ENCODE data around the gene KIF12.

KIF12 gene

DNA sequence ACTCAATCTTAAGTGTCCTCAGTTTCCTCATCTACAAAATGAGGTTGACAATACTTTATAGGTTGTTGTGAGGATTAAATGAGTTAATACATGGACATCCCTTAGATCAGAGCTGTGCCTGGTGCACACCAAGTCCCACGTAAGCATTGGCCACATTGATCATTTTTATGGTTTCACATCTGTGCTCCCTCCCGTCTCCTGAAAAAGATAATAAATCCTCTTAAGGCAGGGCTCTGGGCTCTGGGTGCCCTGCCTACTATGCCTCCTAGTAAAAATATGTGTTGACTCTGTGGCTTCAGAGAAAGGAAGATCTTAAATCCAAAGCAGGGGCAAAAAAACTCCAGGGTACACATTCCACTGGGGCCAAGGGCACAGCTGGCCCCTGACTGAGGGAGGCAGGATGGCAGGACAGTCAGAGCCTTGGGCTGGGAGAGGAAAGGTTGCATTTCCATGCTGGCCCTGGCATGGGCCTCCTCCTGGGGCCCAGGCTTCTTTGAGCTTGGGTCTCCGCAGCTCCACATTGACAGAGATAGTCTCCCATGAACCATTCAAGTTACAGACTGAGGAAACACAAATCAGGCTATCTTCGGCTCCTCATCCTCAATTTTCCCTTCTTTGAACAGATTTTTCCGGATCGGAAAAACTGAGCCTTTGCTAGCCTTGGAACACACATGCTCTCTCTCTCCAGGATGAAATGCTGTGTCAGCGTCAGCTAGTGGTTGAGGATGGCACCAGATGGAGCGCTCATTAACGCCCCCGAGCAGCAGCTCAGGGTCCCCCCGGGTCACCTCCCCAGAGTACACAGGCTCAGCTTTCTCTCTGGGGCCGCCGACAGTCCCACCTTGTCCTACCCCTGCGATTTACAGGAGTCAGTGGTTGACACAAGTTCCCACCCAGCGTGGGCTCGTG lies 22.4 kb upstream of the KIF12 start:
- Histone ChIP-seq H3K27me3 (ENCODE audit: control insufficient read depth, insufficient read depth, low read length) (no peaks in the 10 kb centered on the region), H3K9ac (ENCODE audit: low read length) (no peak overlapping the region), H3K4me3 (ENCODE audit: low read length) (no peak overlapping the region), H3K4me1 (ENCODE audit: control insufficient read depth, insufficient read depth, low read length) (peaks cover 79% of the 10 kb centered on the region), H3K9me3 (ENCODE audit: control insufficient read depth, low read length) (no peaks in the 10 kb centered on the region), H3K36me3 (ENCODE audit: control insufficient read depth, insufficient read depth, low read length) (no peaks in the 10 kb centered on the region)

DNA sequence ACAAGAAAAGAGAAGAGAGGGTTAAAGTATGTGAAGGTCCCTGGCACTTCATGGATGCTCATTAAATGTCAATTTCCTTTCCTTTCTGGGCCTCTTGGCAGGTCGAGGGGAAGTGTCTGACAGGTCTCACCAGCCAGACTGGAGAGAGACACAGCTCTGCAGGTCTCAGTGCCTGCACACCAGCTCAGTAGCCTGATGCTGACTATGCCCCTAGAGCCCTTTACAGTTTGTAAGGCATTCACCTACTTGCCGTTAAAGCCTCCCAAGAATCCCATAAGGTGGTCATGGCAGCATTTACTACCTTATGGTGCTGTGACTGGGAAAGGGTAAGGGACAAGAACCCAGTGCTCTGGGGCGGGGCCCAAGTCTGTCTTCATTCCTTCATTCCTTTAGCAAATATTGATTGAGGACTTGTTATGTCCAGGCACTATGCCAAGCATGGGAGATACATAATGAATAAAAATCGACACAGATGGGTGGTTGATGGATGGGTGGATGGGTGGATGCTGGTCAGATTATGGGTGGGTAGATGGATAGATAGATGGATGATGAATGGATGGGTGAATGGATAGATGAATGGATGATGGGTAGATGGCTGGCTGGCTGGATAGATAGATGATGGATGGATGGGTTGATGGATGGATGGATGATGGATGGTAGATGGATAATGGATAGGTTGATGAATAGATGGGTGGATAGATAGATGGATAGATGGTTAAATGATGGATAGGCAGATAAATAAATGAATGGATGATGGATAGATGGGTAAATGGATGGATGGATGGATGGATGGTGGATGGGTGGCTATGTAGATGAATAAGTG lies 21.3 kb upstream of the KIF12 start:
- Histone ChIP-seq H3K4me3 (ENCODE audit: low read length) (no peak overlapping the region), H3K4me1 (ENCODE audit: control insufficient read depth, insufficient read depth, low read length) (peaks cover 81% of the 10 kb centered on the region), H3K36me3 (ENCODE audit: control insufficient read depth, insufficient read depth, low read length) (no peaks in the 10 kb centered on the region), H3K9me3 (ENCODE audit: control insufficient read depth, low read length) (no peaks in the 10 kb centered on the region), H3K27me3 (ENCODE audit: control insufficient read depth, insufficient read depth, low read length) (no peaks in the 10 kb centered on the region), H3K9ac (ENCODE audit: low read length) (no peak overlapping the region)

GRCh38 chr9:114119242-114120191 lies 20.4 kb upstream of the KIF12 start:
- Histone ChIP-seq H3K4me1 (ENCODE audit: control insufficient read depth, insufficient read depth, low read length) (peaks cover 72% of the 10 kb centered on the region), H3K36me3 (ENCODE audit: control insufficient read depth, insufficient read depth, low read length) (no peaks in the 10 kb centered on the region), H3K27me3 (ENCODE audit: control insufficient read depth, insufficient read depth, low read length) (no peaks in the 10 kb centered on the region), H3K9ac (ENCODE audit: low read length) (no peak overlapping the region), H3K4me3 (ENCODE audit: low read length) (no peak overlapping the region), H3K9me3 (ENCODE audit: control insufficient read depth, low read length) (no peaks in the 10 kb centered on the region)

- Histone ChIP-seq H3K4me3 (ENCODE audit: low read length) (no peak overlapping the region), H3K9ac (ENCODE audit: low read length) (peak overlapping the region; percentile 42), H3K36me3 (ENCODE audit: control insufficient read depth, insufficient read depth, low read length) (no peaks in the 10 kb centered on the region), H3K4me1 (ENCODE audit: control insufficient read depth, insufficient read depth, low read length) (peaks cover 71% of the 10 kb centered on the region), H3K27me3 (ENCODE audit: control insufficient read depth, insufficient read depth, low read length) (no peaks in the 10 kb centered on the region), H3K9me3 (ENCODE audit: control insufficient read depth, low read length) (no peaks in the 10 kb centered on the region)
Observed at GRCh38 chr9:114117996-114118830, 19.1 kb upstream of the KIF12 start.

DNA sequence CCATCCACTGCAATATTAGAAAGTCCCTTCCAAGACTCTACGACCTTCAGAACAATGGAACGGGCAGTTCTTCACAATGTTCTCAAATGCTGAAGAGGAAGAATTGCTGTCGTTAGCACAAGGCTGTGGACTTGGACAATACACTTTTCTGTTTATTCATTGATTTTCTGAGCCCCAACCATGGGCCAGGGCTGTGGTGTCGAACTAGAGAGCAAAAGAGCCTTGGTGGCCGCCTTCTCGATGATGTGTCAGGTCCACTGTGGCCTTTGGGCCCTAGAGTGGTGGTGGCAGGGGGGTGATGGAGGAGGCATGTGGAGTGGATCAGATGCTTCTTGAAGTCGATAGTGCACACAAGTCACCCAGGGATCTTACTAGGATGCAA lies 18.5 kb upstream of the KIF12 start:
- H3K4me1 ChIP-seq (ENCODE audit: control insufficient read depth, insufficient read depth, low read length): peaks cover 70% of the 10 kb centered on the region
- H3K27me3 ChIP-seq (ENCODE audit: control insufficient read depth, insufficient read depth, low read length): no peaks in the 10 kb centered on the region
- H3K4me3 ChIP-seq (ENCODE audit: low read length): no peak overlapping the region
- H3K9me3 ChIP-seq (ENCODE audit: control insufficient read depth, low read length): no peaks in the 10 kb centered on the region
- no peak overlapping the region for H3K9ac ChIP-seq (ENCODE audit: low read length)
- H3K36me3 ChIP-seq (ENCODE audit: control insufficient read depth, insufficient read depth, low read length): no peaks in the 10 kb centered on the region

- Histone ChIP-seq H3K36me3 (ENCODE audit: control insufficient read depth, insufficient read depth, low read length) (no peaks in the 10 kb centered on the region), H3K4me1 (ENCODE audit: control insufficient read depth, insufficient read depth, low read length) (peaks cover 61% of the 10 kb centered on the region), H3K4me3 (ENCODE audit: low read length) (no peak overlapping the region), H3K9ac (ENCODE audit: low read length) (no peak overlapping the region), H3K27me3 (ENCODE audit: control insufficient read depth, insufficient read depth, low read length) (no peaks in the 10 kb centered on the region), H3K9me3 (ENCODE audit: control insufficient read depth, low read length) (no peaks in the 10 kb centered on the region)
Observed at GRCh38 chr9:114116126-114116747, 17.1 kb upstream of the KIF12 start.

- no peak overlapping the region for H3K4me3 ChIP-seq (ENCODE audit: low read length)
- no peak overlapping the region for H3K9ac ChIP-seq (ENCODE audit: low read length)
- no peaks in the 10 kb centered on the region for H3K9me3 ChIP-seq (ENCODE audit: control insufficient read depth, low read length)
- H3K27me3 ChIP-seq (ENCODE audit: control insufficient read depth, insufficient read depth, low read length): no peaks in the 10 kb centered on the region
- peaks cover 60% of the 10 kb centered on the region for H3K4me1 ChIP-seq (ENCODE audit: control insufficient read depth, insufficient read depth, low read length)
- H3K36me3 ChIP-seq (ENCODE audit: control insufficient read depth, insufficient read depth, low read length): no peaks in the 10 kb centered on the region
Observed at GRCh38 chr9:114115654-114116125, 16.6 kb upstream of the KIF12 start.

GRCh38 chr9:114114364-114114763 lies 15.3 kb upstream of the KIF12 start:
- Histone ChIP-seq H3K9me3 (ENCODE audit: control insufficient read depth, low read length) (no peaks in the 10 kb centered on the region), H3K27me3 (ENCODE audit: control insufficient read depth, insufficient read depth, low read length) (no peaks in the 10 kb centered on the region), H3K4me3 (ENCODE audit: low read length) (no peak overlapping the region), H3K36me3 (ENCODE audit: control insufficient read depth, insufficient read depth, low read length) (no peaks in the 10 kb centered on the region), H3K9ac (ENCODE audit: low read length) (no peak overlapping the region), H3K4me1 (ENCODE audit: control insufficient read depth, insufficient read depth, low read length) (peaks cover 48% of the 10 kb centered on the region)

GRCh38 chr9:114112778-114113584 lies 13.9 kb upstream of the KIF12 start:
- H3K9ac ChIP-seq (ENCODE audit: low read length): no peak overlapping the region
- H3K4me3 ChIP-seq (ENCODE audit: low read length): no peak overlapping the region
- no peaks in the 10 kb centered on the region for H3K9me3 ChIP-seq (ENCODE audit: control insufficient read depth, low read length)
- H3K27me3 ChIP-seq (ENCODE audit: control insufficient read depth, insufficient read depth, low read length): no peaks in the 10 kb centered on the region
- H3K36me3 ChIP-seq (ENCODE audit: control insufficient read depth, insufficient read depth, low read length): no peaks in the 10 kb centered on the region
- peaks cover 40% of the 10 kb centered on the region for H3K4me1 ChIP-seq (ENCODE audit: control insufficient read depth, insufficient read depth, low read length)

- H3K4me1 ChIP-seq (ENCODE audit: control insufficient read depth, insufficient read depth, low read length): peaks cover 38% of the 10 kb centered on the region
- H3K9me3 ChIP-seq (ENCODE audit: control insufficient read depth, low read length): no peaks in the 10 kb centered on the region
- no peak overlapping the region for H3K9ac ChIP-seq (ENCODE audit: low read length)
- H3K27me3 ChIP-seq (ENCODE audit: control insufficient read depth, insufficient read depth, low read length): no peaks in the 10 kb centered on the region
- H3K4me3 ChIP-seq (ENCODE audit: low read length): no peak overlapping the region
- H3K36me3 ChIP-seq (ENCODE audit: control insufficient read depth, insufficient read depth, low read length): no peaks in the 10 kb centered on the region
Observed at GRCh38 chr9:114112325-114112724, 13.2 kb upstream of the KIF12 start.
